Ascending aorta (tissue), 2 donors: ENCODE results near the gene MAU2. TPM values are rescaled to one million over a fixed set of nuclear protein-coding genes. Genes with fewer than 3 reads are reported as not detected.

ENCODE experiments used
- DNase-seq, 2 donors: peaks; one replicate each; pipeline ENCODE4 v3.0.0-alpha.2; 2019; ENCODE audit warnings: low spot score in 2 of 2
- H3K27ac ChIP-seq, 2 donors: fragments of 200-600 bp; sonication (generic); one replicate each; pipeline ENCODE4 v1.5.1; 2016 to 2017; ENCODE audit warnings: mild to moderate bottlenecking in 1 of 2
- H3K27me3 ChIP-seq: fragments of 200-600 bp; sonication (generic); one replicate; pipeline ENCODE4 v1.5.1; 2017
- H3K36me3 ChIP-seq, 2 donors: fragments of 200-600 bp; sonication (generic); one replicate each; pipeline ENCODE4 v1.5.1; 2016
- H3K4me1 ChIP-seq, 2 donors: fragments of 200-600 bp; sonication (generic); one replicate each; pipeline ENCODE4 v1.5.1; 2016 to 2017; ENCODE audit warnings: mild to moderate bottlenecking in 1 of 2
- H3K4me3 ChIP-seq, 2 donors: fragments of 200-600 bp; sonication (generic); one replicate each; pipeline ENCODE4 v1.5.1; 2016 to 2017; ENCODE audit warnings: mild to moderate bottlenecking in 1 of 2
- H3K9me3 ChIP-seq, 2 donors: fragments of 200-600 bp; sonication (generic); one replicate each; pipeline ENCODE4 v1.5.1; 2016
- CTCF ChIP-seq, 3 experiments: fragments of 200-600 bp in 2 of 3; fragments of 450-650 bp in 1 of 3; sonication (generic) in 2 of 3; IDR thresholded peaks; one replicate each; pipeline ENCODE4 v1.5.1; 2016 to 2019; ENCODE audit warnings: antibody characterized with exemption in 3 of 3, mild to moderate bottlenecking in 1 of 3, moderate library complexity in 1 of 3
- intact Hi-C: fragments of 100-400 bp; cut with DNase I; formaldehyde crosslinking; loops from one replicate; pipeline ENCODE4 v1.15.1; 2023
- total RNA-seq: library from RNA; depleted of rRNA; stranded (reverse); fragments of >200 nt; gene quantifications from one replicate; pipeline ENCODE4 v1.1.0, GENCODE V29; 2016

MAU2 gene
- total RNA-seq, 1 donor from 2014 or later, result 41.2 TPM

GRCh38 chr19:19341026-19341425 lies 20.4 kb downstream of the MAU2 start:
- Histone ChIP-seq H3K4me1 (peaks cover 0 to 6% of the 10 kb centered on the region in 2 donors), H3K36me3 (peaks cover 86 to 98% of the 10 kb centered on the region in 2 donors), H3K27me3 (no peaks in the 10 kb centered on the region), H3K4me3 (no peak overlapping the region), H3K9me3 (no peaks in the 10 kb centered on the region), H3K27ac (no peak overlapping the region)
- intact Hi-C loops, result no loop called here
- DNase-seq, result no peak
- TF ChIP-seq CTCF (IDR thresholded peaks at IDR 0.05), result no peak

- H3K4me1 ChIP-seq, result peaks cover 0 to 2% of the 10 kb centered on the region in 2 donors
- H3K4me3 ChIP-seq, result no peak overlapping the region
- H3K36me3 ChIP-seq, result peaks cover 88 to 98% of the 10 kb centered on the region in 2 donors
- DNase-seq, result peak in 1 of 2 donors; percentile 70
- no peaks in the 10 kb centered on the region for H3K9me3 ChIP-seq
- no peaks in the 10 kb centered on the region for H3K27me3 ChIP-seq
- peak; percentile 51 to 83 (median 71) for TF ChIP-seq CTCF (IDR thresholded peaks at IDR 0.05)
- intact Hi-C loops, result no loop called here
- no peak overlapping the region for H3K27ac ChIP-seq
Measured at GRCh38 chr19:19342086-19343015, 21.7 kb downstream of the MAU2 start.

- intact Hi-C loops, result no loop called here
- Histone ChIP-seq H3K4me1 (no peaks in the 10 kb centered on the region), H3K4me3 (no peak overlapping the region), H3K9me3 (no peaks in the 10 kb centered on the region), H3K27me3 (no peaks in the 10 kb centered on the region), H3K36me3 (peaks cover 88 to 98% of the 10 kb centered on the region in 2 donors), H3K27ac (no peak overlapping the region)
- TF ChIP-seq CTCF (IDR thresholded peaks at IDR 0.05), result peak in 1 of 3 experiments; percentile 16
- no peak for DNase-seq
Measured at GRCh38 chr19:19343016-19343362, 22.4 kb downstream of the MAU2 start.

GRCh38 chr19:19343762-19344161 lies 23.1 kb downstream of the MAU2 start:
- intact Hi-C loops, result no loop called here
- H3K4me3 ChIP-seq, result no peak overlapping the region
- H3K27me3 ChIP-seq, result no peaks in the 10 kb centered on the region
- no peak overlapping the region for H3K27ac ChIP-seq
- H3K9me3 ChIP-seq, result no peaks in the 10 kb centered on the region
- no peak for DNase-seq
- no peaks in the 10 kb centered on the region for H3K4me1 ChIP-seq
- TF ChIP-seq CTCF (IDR thresholded peaks at IDR 0.05), result no peak
- H3K36me3 ChIP-seq, result peaks cover 88 to 99% of the 10 kb centered on the region in 2 donors

GRCh38 chr19:19345232-19345631 lies 24.6 kb downstream of the MAU2 start:
- H3K9me3 ChIP-seq, result no peaks in the 10 kb centered on the region
- no peak overlapping the region for H3K27ac ChIP-seq
- no peaks in the 10 kb centered on the region for H3K4me1 ChIP-seq
- H3K27me3 ChIP-seq, result no peaks in the 10 kb centered on the region
- DNase-seq, result no peak
- H3K36me3 ChIP-seq, result peaks cover 90 to 99% of the 10 kb centered on the region in 2 donors
- intact Hi-C loops, result no loop called here
- H3K4me3 ChIP-seq, result no peak overlapping the region
- TF ChIP-seq CTCF (IDR thresholded peaks at IDR 0.05), result no peak
